Immature natural killer cell (primary cell): ENCODE data around the gene RET. TPM values are rescaled to one million over a fixed set of nuclear protein-coding genes. Genes with fewer than 3 reads are reported as not detected.
A peak's percentile ranks its signal among the peaks of the same experiment; 100 is the strongest.

Experiments used
- DNase-seq, 3 donors: peaks; one replicate each; pipeline ENCODE4 v3.0.0; 2022; ENCODE audit warnings: mixed read lengths in 1 of 3
- H3K27ac Mint-ChIP-seq, 6 donors: one replicate each; pipeline ENCODE4 v1.8.0; 2020; ENCODE audit warnings: mixed read lengths in 6 of 6, mild to moderate bottlenecking in 5 of 6, inconsistent platforms in 4 of 6, moderate library complexity in 3 of 6
- H3K27me3 Mint-ChIP-seq, 3 donors: one replicate each; pipeline ENCODE4 v1.8.0; 2020 to 2021; ENCODE audit warnings: low read depth in 3 of 3, mild to moderate bottlenecking in 3 of 3, mixed read lengths in 3 of 3, moderate library complexity in 3 of 3, inconsistent platforms in 1 of 3
- H3K36me3 Mint-ChIP-seq, 3 donors: one replicate each; pipeline ENCODE4 v1.8.0; 2020; ENCODE audit warnings: mixed read lengths in 3 of 3, inconsistent platforms in 2 of 3, mild to moderate bottlenecking in 2 of 3
- H3K4me1 Mint-ChIP-seq, 2 donors: one replicate each; pipeline ENCODE4 v1.8.0; 2020; ENCODE audit warnings: inconsistent platforms in 2 of 2, mild to moderate bottlenecking in 2 of 2, mixed read lengths in 2 of 2, moderate library complexity in 1 of 2
- H3K4me3 Mint-ChIP-seq, 5 donors: one replicate each; pipeline ENCODE4 v1.8.0; 2020; ENCODE audit warnings: mild to moderate bottlenecking in 5 of 5, mixed read lengths in 5 of 5, inconsistent platforms in 3 of 5, moderate library complexity in 3 of 5
- H3K9me3 Mint-ChIP-seq, 6 donors: one replicate each; pipeline ENCODE4 v1.8.0; 2020; ENCODE audit warnings: mild to moderate bottlenecking in 6 of 6, mixed read lengths in 6 of 6, inconsistent platforms in 4 of 6, moderate library complexity in 3 of 6
- polyA plus RNA-seq, 3 donors: library from polyadenylated mRNA; unstranded; fragments of 300-500 nt; fragmentation: Illumina TruSeq; gene quantifications; one replicate each; pipeline ENCODE4 v1.2.3, GENCODE V29; 2021

The RET gene
- polyA plus RNA-seq, 3 donors from 2014 or later, result 0.27 TPM; not detected in 2

GRCh38 chr10:43167498-43167889 lies 90.6 kb downstream of the RET start:
- H3K4me1 Mint-ChIP-seq, result peaks cover 35 to 61% of the 10 kb centered on the region in 2 donors
- DNase-seq, result no peak

GRCh38 chr10:43170491-43170890 lies 93.6 kb downstream of the RET start:
- H3K4me1 Mint-ChIP-seq, result peaks cover 32 to 59% of the 10 kb centered on the region in 2 donors
- H3K27me3 Mint-ChIP-seq, result peaks cover 0 to 5% (median 4%) of the 10 kb centered on the region in 3 donors
- DNase-seq, result no peak
- no peak overlapping the region for H3K4me3 Mint-ChIP-seq
- peaks cover 8 to 37% (median 16%) of the 10 kb centered on the region in 3 donors for H3K36me3 Mint-ChIP-seq
- no peaks in the 10 kb centered on the region for H3K9me3 Mint-ChIP-seq
- peak overlapping the region in 3 of 6 donors; percentile 6 to 25 (median 22) for H3K27ac Mint-ChIP-seq

More at GRCh38 chr10:43167498-43167889, 90.6 kb downstream of the RET start:
- H3K4me3 Mint-ChIP-seq, result no peak overlapping the region
- no peak overlapping the region for H3K27ac Mint-ChIP-seq
- no peaks in the 10 kb centered on the region for H3K9me3 Mint-ChIP-seq
- peaks cover 0 to 4% (median 2%) of the 10 kb centered on the region in 3 donors for H3K27me3 Mint-ChIP-seq
- peaks cover 4 to 34% (median 6%) of the 10 kb centered on the region in 3 donors for H3K36me3 Mint-ChIP-seq

- no peaks in the 10 kb centered on the region for H3K9me3 Mint-ChIP-seq
- DNase-seq, result peak; percentile 23 to 28 (median 23)
- H3K4me1 Mint-ChIP-seq, result peaks cover 29 to 46% of the 10 kb centered on the region in 2 donors
- peaks cover 2 to 5% (median 4%) of the 10 kb centered on the region in 3 donors for H3K27me3 Mint-ChIP-seq
- peaks cover 12 to 42% (median 27%) of the 10 kb centered on the region in 3 donors for H3K36me3 Mint-ChIP-seq
- H3K27ac Mint-ChIP-seq, result peak overlapping the region in 5 of 6 donors; percentile 5 to 68 (median 43)
- H3K4me3 Mint-ChIP-seq, result peak overlapping the region in 1 of 5 donors; percentile 44
Observed at GRCh38 chr10:43172645-43173044, 95.8 kb downstream of the RET start.

- Mint-ChIP-seq H3K36me3 (peaks cover 17 to 47% (median 32%) of the 10 kb centered on the region in 3 donors), H3K9me3 (no peaks in the 10 kb centered on the region), H3K27me3 (peaks cover 2 to 5% (median 4%) of the 10 kb centered on the region in 3 donors), H3K4me1 (peaks cover 29 to 51% of the 10 kb centered on the region in 2 donors), H3K4me3 (no peak overlapping the region), H3K27ac (peak overlapping the region in 5 of 6 donors; percentile 5 to 68 (median 43))
- DNase-seq, result no peak
Observed at GRCh38 chr10:43173120-43173519, 96.3 kb downstream of the RET start.

- DNase-seq, result no peak
- peaks cover 0 to 12% (median 3%) of the 10 kb centered on the region in 6 donors for H3K9me3 Mint-ChIP-seq
- H3K27ac Mint-ChIP-seq, result no peak overlapping the region
- H3K36me3 Mint-ChIP-seq, result peaks cover 26 to 47% (median 44%) of the 10 kb centered on the region in 3 donors
- H3K4me1 Mint-ChIP-seq, result peaks cover 32 to 53% of the 10 kb centered on the region in 2 donors
- peaks cover 2 to 7% (median 4%) of the 10 kb centered on the region in 3 donors for H3K27me3 Mint-ChIP-seq
- H3K4me3 Mint-ChIP-seq, result no peak overlapping the region
Observed at GRCh38 chr10:43174969-43175368, 98.1 kb downstream of the RET start.

- Mint-ChIP-seq H3K4me1 (peaks cover 27 to 55% of the 10 kb centered on the region in 2 donors), H3K9me3 (peaks cover 0 to 12% (median 3%) of the 10 kb centered on the region in 6 donors), H3K36me3 (peaks cover 34 to 49% (median 38%) of the 10 kb centered on the region in 3 donors), H3K27me3 (peaks cover 2 to 6% (median 4%) of the 10 kb centered on the region in 3 donors), H3K27ac (peak overlapping the region in 4 of 6 donors; percentile 43 to 64 (median 58)), H3K4me3 (no peak overlapping the region)
- DNase-seq, result no peak
Observed at GRCh38 chr10:43176271-43176670, 99.4 kb downstream of the RET start.

GRCh38 chr10:43177595-43177994 lies 100.7 kb downstream of the RET start:
- Mint-ChIP-seq H3K4me3 (no peak overlapping the region), H3K9me3 (peaks cover 0 to 12% (median 3%) of the 10 kb centered on the region in 6 donors), H3K4me1 (peaks cover 14 to 45% of the 10 kb centered on the region in 2 donors), H3K36me3 (peaks cover 37 to 46% (median 43%) of the 10 kb centered on the region in 3 donors), H3K27ac (peak overlapping the region in 3 of 6 donors; percentile 14 to 46 (median 26)), H3K27me3 (peaks cover 0 to 7% (median 2%) of the 10 kb centered on the region in 3 donors)
- no peak for DNase-seq

Other genes with a start within 250 kb of the RET start
- gene CSGALNACT2, start 61.4 kb downstream of the RET start, polyA plus RNA-seq, result 10 to 100 TPM; 14.8 to 27.6 (median 17.6) TPM
- 10 to 100 TPM in 1 of 3 donors, 1 to 10 TPM in 2; 4.4 to 11.6 (median 5.6) TPM for gene RASGEF1A, start 190.0 kb downstream of the RET start, polyA plus RNA-seq